Measurements from ENCODE around the gene ADM2. TPM values are rescaled to one million over a fixed set of nuclear protein-coding genes. Genes with fewer than 3 reads are reported as not detected.
"Not testable (repeated sequence)": the region's sequence is repeated elsewhere in the genome, so short reads cannot be mapped to it uniquely, and the experiment has no call there.

ADM2 gene
- total RNA-seq, 2 donors from 2014 or later, result 6.0 to 7.0 TPM

GRCh38 chr22:50530580-50530876, 49.2 kb downstream of the ADM2 start:
- Mint-ChIP-seq H3K27ac (peak overlapping the region; percentile 97 to 99), H3K9me3 (no peaks in the 10 kb centered on the region), H3K36me3 (peaks cover 9 to 34% of the 10 kb centered on the region in 2 donors)
- DNase-seq (ENCODE audit: low spot score in 2 of 2) (no peak), ATAC-seq (peak in 1 of 2 donors; percentile 2)

GRCh38 chr22:50530877-50531545, 49.7 kb downstream of the ADM2 start:
- peak; percentile 81 for DNase-seq (ENCODE audit: low spot score in 2 of 2)
- ATAC-seq, result peak; percentile 48 to 50
- Mint-ChIP-seq H3K9me3 (no peaks in the 10 kb centered on the region), H3K36me3 (peaks cover 9 to 34% of the 10 kb centered on the region in 2 donors), H3K27ac (peak overlapping the region; percentile 99)

- peaks cover 9 to 34% of the 10 kb centered on the region in 2 donors for H3K36me3 Mint-ChIP-seq
- H3K27ac Mint-ChIP-seq, result peak overlapping the region; percentile 99
- peak; percentile 55 to 63 for ATAC-seq
- peak in 1 of 2 donors; percentile 79 for DNase-seq (ENCODE audit: low spot score in 2 of 2)
- no peaks in the 10 kb centered on the region for H3K9me3 Mint-ChIP-seq
These were observed 50.2 kb downstream of the ADM2 start for GRCh38 chr22:50531546-50531961.

GRCh38 chr22:50531962-50532674, 50.8 kb downstream of the ADM2 start:
- Mint-ChIP-seq H3K9me3 (no peaks in the 10 kb centered on the region), H3K36me3 (peaks cover 9 to 29% of the 10 kb centered on the region in 2 donors), H3K27ac (peak overlapping the region; percentile 94 to 99)
- DNase-seq (ENCODE audit: low spot score in 2 of 2) (no peak), ATAC-seq (peak in 1 of 2 donors; percentile 5)

GRCh38 chr22:50532824-50533796, 51.8 kb downstream of the ADM2 start:
- no peak for ATAC-seq
- Mint-ChIP-seq H3K36me3 (peaks cover 9 to 22% of the 10 kb centered on the region in 2 donors), H3K9me3 (no peaks in the 10 kb centered on the region), H3K27ac (peak overlapping the region; percentile 94 to 99)
- DNase-seq (ENCODE audit: low spot score in 2 of 2), result no peak

- H3K9me3 Mint-ChIP-seq; ATAC-seq; DNase-seq (ENCODE audit: low spot score in 2 of 2): not testable (repeated sequence)
- Mint-ChIP-seq H3K36me3 (peaks cover 9 to 20% of the 10 kb centered on the region in 2 donors), H3K27ac (peak overlapping the region; percentile 89 to 99)
These were observed 52.7 kb downstream of the ADM2 start for GRCh38 chr22:50533856-50534711.

- DNase-seq (ENCODE audit: low spot score in 2 of 2), result no peak
- peaks cover 9 to 20% of the 10 kb centered on the region in 2 donors for H3K36me3 Mint-ChIP-seq
- H3K9me3 Mint-ChIP-seq, result no peaks in the 10 kb centered on the region
- H3K27ac Mint-ChIP-seq, result no peak overlapping the region
- no peak for ATAC-seq
These were observed 53.8 kb downstream of the ADM2 start for GRCh38 chr22:50535113-50535512.

Other genes with a start within 250 kb of the ADM2 start
- 10 to 100 TPM; 49.6 to 50.9 TPM for gene TUBGCP6, start 236.5 kb upstream of the ADM2 start, total RNA-seq
- gene HDAC10, start 230.3 kb upstream of the ADM2 start, total RNA-seq, result 10 to 100 TPM; 43.7 to 67.3 TPM
- gene MAPK12, start 219.9 kb upstream of the ADM2 start, total RNA-seq, result 10 to 100 TPM in 1 of 2 donors, 1 to 10 TPM in 1; 7.1 to 14.2 TPM
- gene MAPK11, start 211.2 kb upstream of the ADM2 start, total RNA-seq, result 10 to 100 TPM; 15.6 to 25.7 TPM
- 10 to 100 TPM; 10.3 to 13.1 TPM for gene PLXNB2, start 173.9 kb upstream of the ADM2 start, total RNA-seq
- gene DENND6B, start 154.5 kb upstream of the ADM2 start, total RNA-seq, result 1 to 10 TPM; 4.1 to 4.3 TPM
- 10 to 100 TPM; 42.6 to 48.3 TPM for gene PPP6R2, start 138.2 kb upstream of the ADM2 start, total RNA-seq
- 10 to 100 TPM; 99.3 to 99.8 TPM for gene SBF1, start 6.5 kb upstream of the ADM2 start, total RNA-seq
- under 1 TPM in 1 of 2 donors, not detected in 1; 0.25 TPM for gene MIOX, start 5.3 kb downstream of the ADM2 start, total RNA-seq
- gene LMF2, start 26.2 kb downstream of the ADM2 start, total RNA-seq, result 10 to 100 TPM; 54.2 to 76.7 TPM
- 100 to 1,000 TPM; 121 to 130 TPM for gene NCAPH2, start 26.7 kb downstream of the ADM2 start, total RNA-seq
- gene SCO2, start 44.1 kb downstream of the ADM2 start, total RNA-seq, result 1 to 10 TPM in 1 of 2 donors, not detected in 1; 4.8 TPM
- gene TYMP, start 48.5 kb downstream of the ADM2 start, total RNA-seq, result 10 to 100 TPM; 20.8 to 74.5 TPM
- 10 to 100 TPM in 1 of 2 donors, 1 to 10 TPM in 1; 2.6 to 11.0 TPM for gene KLHDC7B, start 64.4 kb downstream of the ADM2 start, total RNA-seq
- gene SYCE3, start 81.4 kb downstream of the ADM2 start, total RNA-seq, result 1 to 10 TPM in 1 of 2 donors, under 1 TPM in 1; 0.80 to 3.9 TPM
- 10 to 100 TPM; 61.8 to 92.2 TPM for gene CPT1B, start 96.9 kb downstream of the ADM2 start, total RNA-seq
- gene CHKB, start 101.3 kb downstream of the ADM2 start, total RNA-seq, result 100 to 1,000 TPM in 1 of 2 donors, 10 to 100 TPM in 1; 83.8 to 127 TPM
- under 1 TPM; 0.27 to 0.54 TPM for gene MAPK8IP2, start 119.2 kb downstream of the ADM2 start, total RNA-seq
- 10 to 100 TPM; 23.8 to 24.7 TPM for gene ARSA, start 146.6 kb downstream of the ADM2 start, total RNA-seq
- under 1 TPM in 1 of 2 donors, not detected in 1; 0.66 TPM for gene SHANK3, start 191.3 kb downstream of the ADM2 start, total RNA-seq

All from activated naive CD4-positive, alpha-beta T cell treated with anti-CD3 and anti-CD28 coated beads, Interleukin-2, amount 50 U/mL, for 72 hours (primary cell).